ENCODE measurements around the gene UBE3C. TPM values are rescaled to one million over a fixed set of nuclear protein-coding genes. Genes with fewer than 3 reads are reported as not detected.

Gene UBE3C
- total and polyA plus RNA-seq, 2 of the 13 experiments (the other 11 are each of a cell fraction or from before 2014, with no cell fraction given), result 27.0 to 48.2 TPM

DNA sequence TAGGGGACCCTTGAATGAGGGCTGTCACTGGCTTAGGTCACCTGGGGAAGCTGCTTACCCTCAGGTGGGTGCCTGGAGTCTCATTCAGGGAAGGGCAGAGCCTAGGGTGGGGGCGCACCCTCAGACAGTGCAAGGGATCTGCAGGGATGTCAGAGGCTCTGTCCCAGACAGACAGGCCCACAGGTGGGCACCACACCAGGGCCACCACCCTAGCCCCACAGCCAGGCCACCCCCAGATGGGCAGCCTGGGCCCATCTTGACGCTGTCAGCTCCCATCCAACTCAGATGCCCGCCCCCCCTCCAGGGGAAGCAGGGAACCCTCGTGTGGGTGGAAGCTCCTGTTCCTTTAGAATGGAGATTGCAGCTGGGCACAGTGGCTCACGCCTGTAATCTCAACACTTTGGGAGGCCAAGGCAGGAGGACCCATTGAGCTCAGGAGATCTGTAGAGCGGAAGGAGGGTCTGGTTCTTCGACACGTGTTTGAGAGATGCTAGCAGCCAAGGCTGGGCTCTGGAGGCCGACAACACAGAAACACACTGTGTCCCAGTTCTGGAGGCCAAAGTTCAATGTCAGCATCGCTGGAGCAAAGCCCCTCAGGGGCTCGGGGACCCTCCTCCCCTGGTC is 139.6 kb downstream of the UBE3C start:
- no TSS peak for BruUV-seq (replicated peaks)
- H3K36me3 ChIP-seq (replicated peaks in 1 of 2; ENCODE audit: control insufficient read depth in 1 of 2, insufficient read depth in 2 of 2, low read length in 2 of 2), result no peaks in the 10 kb centered on the region
- H4K20me1 ChIP-seq (ENCODE audit: insufficient read depth, low read length), result no peaks in the 10 kb centered on the region
- peaks cover 78% of the 10 kb centered on the region for H3K4me1 ChIP-seq (ENCODE audit: insufficient read depth, low read length)
- DNase-seq (ENCODE audit: low spot score), result no peak
- ATAC-seq, result no peak
- no peak overlapping the region for H3K9ac ChIP-seq (ENCODE audit: insufficient read depth, low read depth, low read length)
- in situ Hi-C loops (cut with HindIII; ENCODE audit: extremely low pct_ligation_motif_present, low pct_unique_long_range_greater_than_20kb) (no loop called here), intact Hi-C loops (cut with micrococcal nuclease; ENCODE audit: unreplicated experiment) (no loop called here)
- H3K79me2 ChIP-seq (ENCODE audit: insufficient read depth, low read length), result no peaks in the 10 kb centered on the region
- no peak for FAIRE-seq
- no peak overlapping the region for H2AFZ ChIP-seq (ENCODE audit: low read length)
- peaks cover 6 to 23% of the 10 kb centered on the region in 2 experiments; a peak in 4 of 5 replicates for H3K27me3 ChIP-seq (ENCODE audit: control insufficient read depth in 1 of 2, insufficient read depth in 2 of 2, low read length in 2 of 2)
- CTCF ChIA-PET (ENCODE audit: low intra/inter-chr PET ratio, low total read pairs), result no interaction called here
- H3K4me2 ChIP-seq (ENCODE audit: low read depth, low read length), result peak overlapping the region; percentile 65
- no peaks in the 10 kb centered on the region for H3K9me3 ChIP-seq (ENCODE audit: low read length)
- POLR2A ChIA-PET, result no interaction called here
- 0% methylated on average over 1 of the region's 11 CpGs for WGBS (ENCODE audit: low lambda C conversion rate)
- H3K4me3 ChIP-seq (replicated peaks in 1 of 3; ENCODE audit: insufficient read depth in 1 of 3, low read depth in 2 of 3, low read length in 3 of 3), result peak overlapping the region in 1 of 3 experiments; percentile 59; a peak in 1 of 6 replicates
- no peak overlapping the region for H3K27ac ChIP-seq (ENCODE audit: extremely low read length, insufficient read depth, low read length)
- TF ChIP-seq, protein P1, sequence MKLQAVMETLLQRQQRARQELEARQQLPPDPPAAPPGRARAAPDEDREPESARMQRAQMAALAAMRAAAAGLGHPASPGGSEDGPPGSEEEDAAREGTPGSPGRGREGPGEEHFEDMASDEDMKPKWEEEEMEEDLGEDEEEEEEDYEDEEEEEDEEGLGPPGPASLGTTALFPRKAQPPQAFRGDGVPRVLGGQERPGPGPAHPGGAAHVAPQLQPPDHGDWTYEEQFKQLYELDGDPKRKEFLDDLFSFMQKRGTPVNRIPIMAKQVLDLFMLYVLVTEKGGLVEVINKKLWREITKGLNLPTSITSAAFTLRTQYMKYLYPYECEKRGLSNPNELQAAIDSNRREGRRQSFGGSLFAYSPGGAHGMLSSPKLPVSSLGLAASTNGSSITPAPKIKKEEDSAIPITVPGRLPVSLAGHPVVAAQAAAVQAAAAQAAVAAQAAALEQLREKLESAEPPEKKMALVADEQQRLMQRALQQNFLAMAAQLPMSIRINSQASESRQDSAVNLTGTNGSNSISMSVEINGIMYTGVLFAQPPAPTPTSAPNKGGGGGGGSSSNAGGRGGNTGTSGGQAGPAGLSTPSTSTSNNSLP (IDR thresholded peaks at IDR 0.05; ENCODE audit: low read depth, low read length), result no peak
- TF ChIP-seq ADNP (CRISPR knock-in tag; IDR thresholded peaks at IDR 0.05) (no peak), HNF4A (CRISPR knock-in tag; IDR thresholded peaks at IDR 0.05) (peak; percentile 42; the same call in 1 of the 2 replicates), PCBP2 (optimal IDR thresholded peaks at IDR 0.05; ENCODE audit: low read depth, low read length, poor library complexity, severe bottlenecking) (no peak), ZKSCAN1 (IDR thresholded peaks at IDR 0.05; ENCODE audit: low read length) (no peak), HOXA3 (CRISPR knock-in tag; IDR thresholded peaks at IDR 0.05) (0 out of 2 replicates have a peak, but pooled peaks have one; percentile 10), TP53 (CRISPR knock-in tag; conservative IDR thresholded peaks at IDR 0.05) (no peak), TEAD2 (CRISPR knock-in tag; IDR thresholded peaks at IDR 0.05) (no peak), RAD21 (CRISPR knock-in tag; IDR thresholded peaks at IDR 0.05) (no peak), ZNF138 (CRISPR knock-in tag; IDR thresholded peaks at IDR 0.05; ENCODE audit: low read depth) (no peak), RBM22 (optimal IDR thresholded peaks at IDR 0.05; ENCODE audit: low read length) (no peak), KDM1A (CRISPR knock-in tag; IDR thresholded peaks at IDR 0.05) (0 out of 2 replicates have a peak, but pooled peaks have one; percentile 29), ZNF383 (CRISPR knock-in tag; IDR thresholded peaks at IDR 0.05; ENCODE audit: borderline replicate concordance) (no peak), TBX2 (CRISPR knock-in tag; IDR thresholded peaks at IDR 0.05; ENCODE audit: borderline replicate concordance) (no peak), ZIK1 (CRISPR knock-in tag; IDR thresholded peaks at IDR 0.05; ENCODE audit: borderline replicate concordance, low read depth) (no peak), HNF4G (IDR thresholded peaks at IDR 0.05; ENCODE audit: borderline replicate concordance, low read depth, low read length) (no peak), HNF4G (CRISPR knock-in tag; IDR thresholded peaks at IDR 0.05; ENCODE audit: borderline replicate concordance, low read depth) (peak; percentile 33; the same call in 1 of the 2 replicates)
- TF ChIP-seq, protein P2, sequence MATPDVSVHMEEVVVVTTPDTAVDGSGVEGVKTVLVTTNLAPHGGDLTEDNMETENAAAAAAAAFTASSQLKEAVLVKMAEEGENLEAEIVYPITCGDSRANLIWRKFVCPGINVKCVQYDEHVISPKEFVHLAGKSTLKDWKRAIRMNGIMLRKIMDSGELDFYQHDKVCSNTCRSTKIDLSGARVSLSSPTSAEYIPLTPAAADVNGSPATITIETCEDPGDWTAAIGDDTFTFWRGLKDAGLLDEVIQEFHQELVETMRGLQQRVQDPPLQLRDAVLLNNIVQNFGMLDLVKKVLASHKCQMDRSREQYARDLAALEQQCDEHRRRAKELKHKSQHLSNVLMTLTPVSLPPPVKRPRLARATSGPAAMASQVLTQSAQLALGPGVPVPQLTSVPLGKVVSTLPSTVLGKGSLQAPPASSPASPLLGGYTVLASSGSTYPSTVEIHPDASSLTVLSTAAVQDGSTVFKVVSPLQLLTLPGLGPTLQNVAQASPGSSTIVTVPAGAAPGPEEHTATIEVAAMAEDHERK (CRISPR knock-in tag; IDR thresholded peaks at IDR 0.05; ENCODE audit: low read depth), result no peak
- TF ChIP-seq, protein P3, sequence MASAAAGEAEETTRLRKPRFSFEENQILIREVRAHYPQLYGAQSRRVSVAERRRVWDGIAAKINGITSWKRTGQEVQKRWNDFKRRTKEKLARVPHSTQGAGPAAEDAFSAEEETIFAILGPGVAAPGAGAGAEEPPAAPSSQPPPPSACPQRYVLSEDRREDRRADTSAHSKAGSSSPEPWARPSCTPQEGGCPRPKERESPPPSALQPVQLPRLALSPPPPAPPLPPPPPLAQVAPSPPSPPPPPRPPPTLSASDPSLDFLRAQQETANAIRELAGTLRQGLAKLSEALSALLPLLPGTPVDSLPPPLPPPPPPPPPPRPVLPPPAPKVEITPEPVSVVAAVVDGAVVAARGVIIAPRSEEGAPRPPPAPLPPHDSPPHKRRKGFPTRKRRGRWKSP (CRISPR knock-in tag; IDR thresholded peaks at IDR 0.05), result no peak
- TF ChIP-seq, protein P4, sequence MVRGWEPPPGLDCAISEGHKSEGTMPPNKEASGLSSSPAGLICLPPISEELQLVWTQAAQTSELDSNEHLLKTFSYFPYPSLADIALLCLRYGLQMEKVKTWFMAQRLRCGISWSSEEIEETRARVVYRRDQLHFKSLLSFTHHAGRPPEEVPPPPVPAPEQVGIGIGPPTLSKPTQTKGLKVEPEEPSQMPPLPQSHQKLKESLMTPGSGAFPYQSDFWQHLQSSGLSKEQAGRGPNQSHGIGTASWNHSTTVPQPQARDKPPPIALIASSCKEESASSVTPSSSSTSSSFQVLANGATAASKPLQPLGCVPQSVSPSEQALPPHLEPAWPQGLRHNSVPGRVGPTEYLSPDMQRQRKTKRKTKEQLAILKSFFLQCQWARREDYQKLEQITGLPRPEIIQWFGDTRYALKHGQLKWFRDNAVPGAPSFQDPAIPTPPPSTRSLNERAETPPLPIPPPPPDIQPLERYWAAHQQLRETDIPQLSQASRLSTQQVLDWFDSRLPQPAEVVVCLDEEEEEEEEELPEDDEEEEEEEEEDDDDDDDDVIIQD (CRISPR knock-in tag; IDR thresholded peaks at IDR 0.05; ENCODE audit: low read depth), result no peak

Data from HepG2 (cell line).